ENCODE data around the gene ERCC6L2.

- TF ChIP-seq GATA3 (IDR thresholded peaks at IDR 0.05; ENCODE audit: low read depth, low read length) = no peak
- no peak for TF ChIP-seq GATA2 (IDR thresholded peaks at IDR 0.05; ENCODE audit: low read depth, low read length)
Observed at GRCh38 chr9:96014078-96014477, 138.6 kb downstream of the ERCC6L2 start.

Measured in SH-SY5Y (cell line).